Central memory CD8-positive, alpha-beta T cell (primary cell): ENCODE measurements around the gene CTTNBP2.
"Not testable (repeated sequence)": the region's sequence is repeated elsewhere in the genome, so short reads cannot be mapped to it uniquely, and the experiment has no call there.

Source experiments
- ATAC-seq: fragments of 150-1000 bp; cut with Tn5 transposase; replicated peaks from 2 replicates; pipeline ENCODE4 v1.10.0; 2022; ENCODE audit warnings: mild to moderate bottlenecking, moderate FRiP score, moderate number of reproducible peaks; ENCODE audit not compliant: poor library complexity, severe bottlenecking; ENCODE audit errors: extremely low read depth
- DNase-seq, 2 donors: peaks; one replicate each; pipeline ENCODE4 v3.0.0; 2021; ENCODE audit warnings: low spot score in 2 of 2
- H3K27ac Mint-ChIP-seq: one replicate; pipeline ENCODE4 v1.8.0; 2022; ENCODE audit warnings: low read depth, mild to moderate bottlenecking, moderate library complexity, mixed read lengths
- H3K27me3 Mint-ChIP-seq: one replicate; pipeline ENCODE4 v1.8.0; 2022; ENCODE audit warnings: mixed read lengths
- H3K36me3 Mint-ChIP-seq: one replicate; pipeline ENCODE4 v1.8.0; 2022; ENCODE audit warnings: mild to moderate bottlenecking, moderate library complexity, mixed read lengths; ENCODE audit not compliant: insufficient read depth
- H3K4me1 Mint-ChIP-seq: one replicate; pipeline ENCODE4 v1.8.0; 2022; ENCODE audit warnings: mixed read lengths
- H3K4me3 Mint-ChIP-seq: one replicate; pipeline ENCODE4 v1.8.0; 2022; ENCODE audit warnings: mild to moderate bottlenecking, moderate library complexity, mixed read lengths
- H3K9me3 Mint-ChIP-seq: one replicate; pipeline ENCODE4 v1.8.0; 2022; ENCODE audit warnings: mixed read lengths

The CTTNBP2 gene

GRCh38 chr7:117731455-117731854 is 141.8 kb downstream of the CTTNBP2 start:
- Mint-ChIP-seq H3K27ac (no peak overlapping the region), H3K27me3 (peaks cover 20% of the 10 kb centered on the region), H3K36me3 (no peaks in the 10 kb centered on the region), H3K4me3 (no peak overlapping the region), H3K9me3 (no peaks in the 10 kb centered on the region), H3K4me1 (no peaks in the 10 kb centered on the region)
- ATAC-seq, result no peak
- no peak for DNase-seq

GRCh38 chr7:117730390-117730789 is 142.9 kb downstream of the CTTNBP2 start:
- Mint-ChIP-seq H3K4me3 (no peak overlapping the region), H3K9me3 (no peaks in the 10 kb centered on the region), H3K27ac (no peak overlapping the region), H3K4me1 (no peaks in the 10 kb centered on the region), H3K27me3 (peaks cover 23% of the 10 kb centered on the region), H3K36me3 (no peaks in the 10 kb centered on the region)
- ATAC-seq (no peak), DNase-seq (no peak)

- Mint-ChIP-seq H3K36me3 (no peaks in the 10 kb centered on the region), H3K4me1 (no peaks in the 10 kb centered on the region), H3K27ac (no peak overlapping the region), H3K4me3 (no peak overlapping the region), H3K27me3 (peaks cover 23% of the 10 kb centered on the region), H3K9me3 (no peaks in the 10 kb centered on the region)
- ATAC-seq (no peak), DNase-seq (no peak)
Measured at GRCh38 chr7:117728890-117729624, 144.2 kb downstream of the CTTNBP2 start.

- no peak overlapping the region for H3K27ac Mint-ChIP-seq
- H3K9me3 Mint-ChIP-seq, result no peaks in the 10 kb centered on the region
- DNase-seq, result no peak
- no peak for ATAC-seq
- H3K4me3 Mint-ChIP-seq, result no peak overlapping the region
- H3K4me1 Mint-ChIP-seq, result no peaks in the 10 kb centered on the region
- H3K27me3 Mint-ChIP-seq, result peaks cover 23% of the 10 kb centered on the region
- no peaks in the 10 kb centered on the region for H3K36me3 Mint-ChIP-seq
Measured at GRCh38 chr7:117724898-117725297, 148.3 kb downstream of the CTTNBP2 start.

- Mint-ChIP-seq H3K4me1 (no peaks in the 10 kb centered on the region), H3K36me3 (no peaks in the 10 kb centered on the region), H3K9me3 (no peaks in the 10 kb centered on the region), H3K27ac (no peak overlapping the region), H3K4me3 (no peak overlapping the region), H3K27me3 (peaks cover 3% of the 10 kb centered on the region)
- ATAC-seq (no peak), DNase-seq (no peak)
Measured at GRCh38 chr7:117719377-117719776, 153.9 kb downstream of the CTTNBP2 start.

- DNase-seq, result no peak
- ATAC-seq, result no peak
- Mint-ChIP-seq H3K9me3 (no peaks in the 10 kb centered on the region), H3K36me3 (no peaks in the 10 kb centered on the region), H3K27ac (no peak overlapping the region), H3K4me3 (no peak overlapping the region), H3K4me1 (no peaks in the 10 kb centered on the region), H3K27me3 (peaks cover 7% of the 10 kb centered on the region)
Measured at GRCh38 chr7:117718116-117718835, 155.0 kb downstream of the CTTNBP2 start.

- Mint-ChIP-seq H3K4me1 (no peaks in the 10 kb centered on the region), H3K27me3 (peaks cover 7% of the 10 kb centered on the region), H3K9me3 (no peaks in the 10 kb centered on the region), H3K27ac (no peak overlapping the region), H3K36me3 (no peaks in the 10 kb centered on the region), H3K4me3 (no peak overlapping the region)
- no peak for ATAC-seq
- DNase-seq, result no peak
Measured at GRCh38 chr7:117717357-117717756, 155.9 kb downstream of the CTTNBP2 start.

- ATAC-seq, result no peak
- Mint-ChIP-seq H3K27me3 (peaks cover 7% of the 10 kb centered on the region), H3K4me3 (no peak overlapping the region)
Measured at GRCh38 chr7:117716707-117717299, 156.4 kb downstream of the CTTNBP2 start.

GRCh38 chr7:117715784-117716445 is 157.3 kb downstream of the CTTNBP2 start:
- DNase-seq, result no peak
- Mint-ChIP-seq H3K27me3 (peaks cover 7% of the 10 kb centered on the region), H3K9me3 (no peaks in the 10 kb centered on the region), H3K4me1 (no peaks in the 10 kb centered on the region), H3K36me3 (no peaks in the 10 kb centered on the region), H3K27ac (no peak overlapping the region), H3K4me3 (no peak overlapping the region)
- ATAC-seq, result no peak

More at GRCh38 chr7:117716707-117717299, 156.4 kb downstream of the CTTNBP2 start:
- no peaks in the 10 kb centered on the region for H3K9me3 Mint-ChIP-seq
- H3K4me1 Mint-ChIP-seq, result no peaks in the 10 kb centered on the region
- no peaks in the 10 kb centered on the region for H3K36me3 Mint-ChIP-seq
- H3K27ac Mint-ChIP-seq, result no peak overlapping the region
- DNase-seq, result no peak

GRCh38 chr7:117711556-117711955 is 161.7 kb downstream of the CTTNBP2 start:
- H3K9me3 Mint-ChIP-seq, result no peaks in the 10 kb centered on the region
- H3K36me3 Mint-ChIP-seq, result no peaks in the 10 kb centered on the region
- peaks cover 7% of the 10 kb centered on the region for H3K27me3 Mint-ChIP-seq
- ATAC-seq (no peak), DNase-seq (no peak)
- no peak overlapping the region for H3K27ac Mint-ChIP-seq
- no peaks in the 10 kb centered on the region for H3K4me1 Mint-ChIP-seq
- no peak overlapping the region for H3K4me3 Mint-ChIP-seq

GRCh38 chr7:117708173-117708572 is 165.1 kb downstream of the CTTNBP2 start:
- not testable (repeated sequence) for H3K36me3 Mint-ChIP-seq, H3K4me3 Mint-ChIP-seq, H3K4me1 Mint-ChIP-seq, H3K27me3 Mint-ChIP-seq, DNase-seq, ATAC-seq, H3K27ac Mint-ChIP-seq, H3K9me3 Mint-ChIP-seq

GRCh38 chr7:117707080-117707479 is 166.2 kb downstream of the CTTNBP2 start:
- H3K9me3 Mint-ChIP-seq, result peaks cover 6% of the 10 kb centered on the region
- H3K36me3 Mint-ChIP-seq, result peaks cover 2% of the 10 kb centered on the region
- ATAC-seq, result no peak
- H3K4me3 Mint-ChIP-seq, result no peak overlapping the region
- DNase-seq, result no peak
- no peak overlapping the region for H3K27ac Mint-ChIP-seq
- no peaks in the 10 kb centered on the region for H3K4me1 Mint-ChIP-seq
- H3K27me3 Mint-ChIP-seq, result peaks cover 9% of the 10 kb centered on the region
